ENCODE results near the gene UROC1.

GRCh38 chr3:126557761-126558160 lies 40.2 kb upstream of the UROC1 start:
- TF ChIP-seq POLR2AphosphoS5 (IDR thresholded peaks at IDR 0.05) (no peak), CTCF (IDR thresholded peaks at IDR 0.05) (no peak)

All from prostate gland (tissue), 2 donors.